Coronary artery (tissue), 2 donors: ENCODE data around the gene CA6.
"Not testable (repeated sequence)": the region's sequence is repeated elsewhere in the genome, so short reads cannot be mapped to it uniquely, and the experiment has no call there.

ENCODE experiments used
- DNase-seq: peaks from one replicate; pipeline ENCODE4 v3.0.0-alpha.2; 2017; ENCODE audit warnings: low spot score
- H3K27ac ChIP-seq, 2 donors: fragments of 200-600 bp; sonication (generic); one replicate each; pipeline ENCODE4 v1.5.1; 2016 to 2019
- H3K4me3 ChIP-seq: fragments of 200-600 bp; sonication (generic); 2 replicates; pipeline ENCODE4 v1.5.1; 2016; ENCODE audit warnings: mild to moderate bottlenecking, moderate library complexity
- CTCF ChIP-seq: fragments of 200-600 bp; sonication (generic); IDR thresholded peaks from one replicate; pipeline ENCODE4 v1.5.1; 2019; ENCODE audit warnings: antibody characterized with exemption

Gene CA6

GRCh38 chr1:8930116-8930515 is 15.6 kb upstream of the CA6 start:
- no peak overlapping the region for H3K4me3 ChIP-seq
- no peak for TF ChIP-seq CTCF
- H3K27ac ChIP-seq: no peak overlapping the region
- DNase-seq: no peak

- not testable (repeated sequence) for H3K27ac ChIP-seq, H3K4me3 ChIP-seq, DNase-seq
These were observed 8.6 kb upstream of the CA6 start for GRCh38 chr1:8937051-8937450.

GRCh38 chr1:8937701-8938100 is 8.0 kb upstream of the CA6 start:
- Histone ChIP-seq H3K4me3 (no peak overlapping the region), H3K27ac (no peak overlapping the region)
- no peak for DNase-seq
- no peak for TF ChIP-seq CTCF

- Histone ChIP-seq H3K27ac (no peak overlapping the region), H3K4me3 (no peak overlapping the region)
- no peak for TF ChIP-seq CTCF
- DNase-seq: no peak
These were observed 7.3 kb upstream of the CA6 start for GRCh38 chr1:8938232-8938999.

GRCh38 chr1:8939000-8939265 is 6.7 kb upstream of the CA6 start:
- DNase-seq: no peak
- H3K4me3 ChIP-seq: no peak overlapping the region
- no peak for TF ChIP-seq CTCF
- no peak overlapping the region for H3K27ac ChIP-seq

- no peak for DNase-seq
- no peak for TF ChIP-seq CTCF
- Histone ChIP-seq H3K27ac (no peak overlapping the region), H3K4me3 (no peak overlapping the region)
These were observed 6.2 kb upstream of the CA6 start for GRCh38 chr1:8939362-8939995.

- TF ChIP-seq CTCF: no peak
- DNase-seq: no peak
- H3K27ac ChIP-seq: no peak overlapping the region
- no peak overlapping the region for H3K4me3 ChIP-seq
These were observed 3.8 kb upstream of the CA6 start for GRCh38 chr1:8941906-8942305.
